Activated CD4-positive, alpha-beta memory T cell treated with anti-CD3 and anti-CD28 coated beads, Interleukin-2, amount 10 ng/mL, durations not matched to agents 7 days and 5 days (primary cell): ENCODE measurements around the gene TDRD5. TPM values are rescaled to one million over a fixed set of nuclear protein-coding genes. Genes with fewer than 3 reads are reported as not detected.
"Not testable (repeated sequence)": the region's sequence is repeated elsewhere in the genome, so short reads cannot be mapped to it uniquely, and the experiment has no call there.

Source experiments
- CTCF ChIA-PET: fragments of 350-600 bp; sonication (Branson Sonifier 250); formaldehyde crosslinking; loops from one replicate; lab custom pipeline; 2021; ENCODE audit warnings: antibody characterized with exemption, inconsistent platforms; lab: Charles Lee
- POLR2A ChIA-PET: fragments of 350-600 bp; sonication (Branson Sonifier 250); formaldehyde crosslinking; loops from one replicate; lab custom pipeline; 2021; ENCODE audit warnings: antibody characterized with exemption; lab: Charles Lee
- DNase-seq: peaks from one replicate; pipeline ENCODE4 v3.0.0-alpha.2; 2020
- H3K27ac Mint-ChIP-seq: one replicate; pipeline ENCODE4 v1.8.0; 2021; ENCODE audit warnings: mild to moderate bottlenecking, mixed read lengths
- H3K27me3 Mint-ChIP-seq: one replicate; pipeline ENCODE4 v1.8.0; 2021; ENCODE audit warnings: mixed read lengths
- H3K36me3 Mint-ChIP-seq: one replicate; pipeline ENCODE4 v1.8.0; 2021; ENCODE audit warnings: low read depth, mixed read lengths
- H3K4me1 Mint-ChIP-seq: one replicate; pipeline ENCODE4 v1.8.0; 2021; ENCODE audit warnings: mixed read lengths
- H3K4me3 Mint-ChIP-seq: one replicate; pipeline ENCODE4 v1.8.0; 2021; ENCODE audit warnings: mild to moderate bottlenecking, mixed read lengths
- H3K9me3 Mint-ChIP-seq: one replicate; pipeline ENCODE4 v1.8.0; 2021; ENCODE audit warnings: mixed read lengths
- total RNA-seq, 2 experiments: library from RNA; stranded (reverse); gene quantifications; one replicate each; pipeline ENCODE4 v1.2.3, GENCODE V29; 2021

Gene TDRD5
- total RNA-seq, 2 experiments from 2014 or later: not detected

DNA sequence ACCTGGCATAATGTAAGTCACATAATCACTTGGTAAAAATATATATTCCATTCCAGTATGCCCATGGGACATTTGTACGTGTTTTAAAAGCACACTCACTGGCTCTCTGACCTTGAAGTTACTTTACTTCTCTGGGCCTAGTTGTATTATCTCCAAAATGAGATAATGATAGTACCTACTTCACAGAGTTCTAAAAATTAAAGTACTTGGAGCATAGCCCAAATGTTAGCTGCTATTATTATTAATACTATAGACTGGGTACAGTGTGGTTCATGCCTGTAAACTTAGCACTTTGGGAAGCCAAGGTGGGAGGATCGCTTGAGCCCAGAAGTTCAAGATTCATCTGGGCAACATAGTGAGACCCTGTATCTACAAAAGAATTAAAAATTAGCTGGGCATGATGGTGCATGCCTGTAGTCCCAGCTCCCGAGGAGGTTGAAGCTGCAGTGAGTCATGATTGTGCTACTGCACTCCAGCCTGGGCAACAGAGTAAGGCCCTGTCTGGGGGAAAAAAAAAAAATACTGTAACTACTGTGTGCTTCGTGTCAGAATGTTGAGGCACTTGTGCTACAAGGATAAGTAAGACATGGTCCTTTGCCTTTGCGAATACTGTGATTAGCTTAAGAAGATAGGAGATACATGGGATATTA lies 45.7 kb downstream of the TDRD5 start:
- DNase-seq: no peak
- CTCF ChIA-PET: no interaction called here
- H3K9me3 Mint-ChIP-seq: no peaks in the 10 kb centered on the region
- no peak overlapping the region for H3K27ac Mint-ChIP-seq
- H3K4me3 Mint-ChIP-seq: no peak overlapping the region
- POLR2A ChIA-PET: no interaction called here
- H3K27me3 Mint-ChIP-seq: no peaks in the 10 kb centered on the region
- no peaks in the 10 kb centered on the region for H3K36me3 Mint-ChIP-seq
- H3K4me1 Mint-ChIP-seq: no peaks in the 10 kb centered on the region

DNA sequence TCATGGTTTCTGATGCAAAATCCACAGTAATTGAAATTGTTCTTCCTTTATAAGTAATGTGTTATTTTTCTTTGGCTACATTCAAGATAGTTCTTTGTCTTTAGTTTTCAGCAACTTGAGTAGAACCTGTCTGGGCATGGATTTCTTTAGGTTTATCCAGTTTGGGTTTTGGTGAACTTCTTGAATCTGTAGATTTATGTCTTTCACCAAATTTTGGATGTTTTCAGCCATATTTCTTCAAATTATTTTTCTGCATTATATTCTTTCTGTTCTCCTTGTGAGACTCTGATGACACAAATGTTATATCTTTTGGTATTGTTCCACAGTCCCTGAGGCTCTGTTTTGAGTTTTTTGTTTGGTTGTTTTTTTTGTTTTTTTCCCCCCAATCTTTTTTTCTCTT lies 69.4 kb downstream of the TDRD5 start:
- Mint-ChIP-seq H3K4me3 (no peak overlapping the region), H3K27me3 (peaks cover 4% of the 10 kb centered on the region), H3K9me3 (no peaks in the 10 kb centered on the region), H3K4me1 (peaks cover 2% of the 10 kb centered on the region), H3K36me3 (no peaks in the 10 kb centered on the region), H3K27ac (no peak overlapping the region)
- POLR2A ChIA-PET: no interaction called here
- no peak for DNase-seq
- CTCF ChIA-PET: no interaction called here

DNA sequence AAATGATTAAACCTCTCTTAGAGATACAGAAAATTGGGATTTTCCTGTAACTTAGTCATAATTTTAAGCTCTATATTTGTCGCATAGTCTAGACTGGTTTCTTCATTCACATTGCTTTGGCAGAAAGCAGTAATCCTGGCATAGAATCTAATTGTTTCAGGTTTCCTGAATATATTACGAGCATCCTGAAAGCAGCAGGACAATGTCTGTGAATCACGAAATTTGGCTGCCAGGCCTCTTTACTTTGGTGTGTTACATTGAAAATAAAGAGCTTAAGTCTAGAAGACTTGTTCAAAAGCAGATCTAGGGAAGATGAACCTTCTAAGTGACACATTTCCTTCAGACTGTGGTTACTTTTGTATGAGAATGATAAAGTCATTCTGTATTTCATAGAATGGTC lies 72.2 kb downstream of the TDRD5 start:
- no peak overlapping the region for H3K27ac Mint-ChIP-seq
- no peaks in the 10 kb centered on the region for H3K9me3 Mint-ChIP-seq

DNA sequence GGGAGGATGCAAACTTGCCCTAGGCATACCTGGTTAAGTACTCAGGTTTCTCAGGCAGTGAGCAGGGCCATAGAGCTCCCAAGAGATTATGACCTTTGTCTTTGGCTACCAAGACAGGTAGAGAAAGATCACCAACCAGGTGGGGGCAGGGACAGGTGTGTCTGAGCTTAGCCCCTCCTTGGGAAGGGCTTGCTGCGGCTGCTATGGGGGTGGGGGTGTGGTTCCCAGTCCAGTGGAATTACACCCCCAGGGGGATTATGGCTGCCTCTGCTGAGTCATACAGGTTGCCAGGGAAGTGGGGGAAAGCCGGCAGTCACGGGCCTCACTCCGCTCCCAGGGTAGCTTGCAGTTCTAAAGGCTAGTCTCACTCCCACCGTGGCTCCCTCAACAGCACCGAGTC lies 86.2 kb downstream of the TDRD5 start:
- Mint-ChIP-seq H3K27ac (no peak overlapping the region), H3K36me3 (no peaks in the 10 kb centered on the region), H3K9me3 (no peaks in the 10 kb centered on the region), H3K4me1 (no peaks in the 10 kb centered on the region), H3K4me3 (no peak overlapping the region), H3K27me3 (peaks cover 2% of the 10 kb centered on the region)
- ChIA-PET CTCF (interaction anchor here (1.5 kb wide), 1 partner anchor 137 kb away, joined by 3 read pairs; no protein-coding TSS in a partner anchor), POLR2A (no interaction called here)
- no peak for DNase-seq

More for the DNA sequence above, 72.2 kb downstream of the TDRD5 start:
- Mint-ChIP-seq H3K4me1 (peaks cover 2% of the 10 kb centered on the region), H3K4me3 (no peak overlapping the region), H3K36me3 (no peaks in the 10 kb centered on the region), H3K27me3 (no peaks in the 10 kb centered on the region)
- ChIA-PET CTCF (no interaction called here), POLR2A (no interaction called here)
- no peak for DNase-seq

DNA sequence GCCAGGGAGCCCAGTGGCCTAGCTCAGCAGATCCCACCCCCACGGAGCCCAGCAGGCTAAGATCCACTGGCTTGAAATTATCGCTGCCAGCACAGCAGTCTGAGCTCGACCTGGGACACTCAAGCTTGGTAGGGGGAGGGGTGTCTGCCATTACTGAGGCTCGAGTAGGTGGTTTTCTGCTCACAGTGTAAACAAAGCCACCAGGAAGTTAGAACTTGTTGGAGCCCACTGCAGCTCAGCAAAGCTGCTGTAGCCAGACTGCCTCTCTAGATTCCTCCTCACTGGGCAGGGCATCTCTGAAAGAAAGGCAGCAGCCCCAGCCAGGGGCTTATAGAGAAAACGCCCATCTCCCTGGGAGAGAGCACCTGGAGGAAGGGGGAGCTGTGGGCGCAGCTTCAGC lies 102.9 kb downstream of the TDRD5 start:
- H3K4me3 Mint-ChIP-seq, POLR2A ChIA-PET, H3K9me3 Mint-ChIP-seq, H3K36me3 Mint-ChIP-seq, DNase-seq, H3K4me1 Mint-ChIP-seq, CTCF ChIA-PET, H3K27ac Mint-ChIP-seq: not testable (repeated sequence)
- H3K27me3 Mint-ChIP-seq: peaks cover 24% of the 10 kb centered on the region

DNA sequence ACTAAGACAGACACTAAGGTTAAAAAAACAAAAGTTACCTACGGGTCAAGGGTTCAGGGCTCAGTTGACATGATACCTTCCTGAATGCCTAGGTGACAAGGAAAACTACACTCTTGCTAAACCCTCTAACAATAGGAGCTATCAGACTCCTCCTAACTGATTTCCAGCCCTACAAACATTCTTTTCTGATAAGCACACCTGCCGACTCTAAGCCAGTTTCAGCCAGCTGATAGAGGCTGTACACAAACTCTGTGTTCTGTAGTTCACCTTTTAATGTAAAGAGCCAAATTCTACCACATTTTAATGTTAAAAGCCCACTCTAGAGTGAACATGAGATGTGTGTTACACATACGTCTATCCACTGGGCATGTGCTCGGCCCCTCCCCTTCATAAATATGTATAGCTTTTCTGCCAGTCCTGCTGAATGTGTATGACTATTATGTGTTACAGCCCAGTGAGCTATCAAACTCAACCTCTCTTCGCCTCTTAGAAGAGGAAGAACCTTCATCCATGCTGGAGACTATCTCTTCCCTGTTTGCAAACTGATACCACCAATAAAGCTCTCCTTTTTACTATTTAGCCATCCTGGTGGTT lies 111.4 kb downstream of the TDRD5 start:
- no peaks in the 10 kb centered on the region for H3K36me3 Mint-ChIP-seq
- peaks cover 8% of the 10 kb centered on the region for H3K27me3 Mint-ChIP-seq
- H3K4me1 Mint-ChIP-seq: peaks cover 2% of the 10 kb centered on the region
- ChIA-PET POLR2A (no interaction called here), CTCF (interaction anchor here (13.1 kb wide), 1 partner anchor 108 kb away, joined by 419 read pairs; no protein-coding TSS in a partner anchor)
- no peak for DNase-seq
- H3K27ac Mint-ChIP-seq: no peak overlapping the region
- no peaks in the 10 kb centered on the region for H3K9me3 Mint-ChIP-seq
- H3K4me3 Mint-ChIP-seq: no peak overlapping the region

DNA sequence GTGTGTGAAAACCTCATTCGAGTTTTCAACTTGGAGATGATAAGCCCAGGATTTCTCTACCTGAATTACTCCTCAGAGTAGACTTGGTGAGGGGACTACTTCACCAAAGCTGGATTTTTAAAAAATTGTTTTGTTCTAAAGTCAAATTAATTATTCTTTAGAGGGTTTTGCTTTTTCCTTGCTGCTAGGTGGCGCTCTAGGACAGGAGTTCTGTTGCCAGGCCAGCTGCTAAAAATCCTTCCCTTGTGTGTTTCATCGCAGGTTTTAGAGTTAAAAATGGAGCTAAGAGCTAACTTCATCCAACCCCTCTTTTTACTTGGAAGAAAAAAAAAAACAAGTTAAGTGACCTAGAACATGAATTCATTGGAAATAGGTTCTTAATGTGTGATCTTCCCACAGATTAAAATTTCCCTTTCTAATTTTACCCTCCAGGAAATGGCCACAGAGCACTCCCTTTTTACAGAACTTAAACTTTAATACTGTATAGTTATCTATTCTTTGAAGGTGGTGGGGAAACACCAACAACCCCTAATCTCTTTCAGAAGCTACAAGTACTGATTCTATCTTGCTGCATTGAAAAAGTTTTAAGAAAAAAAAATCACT lies 114.8 kb downstream of the TDRD5 start:
- no peak overlapping the region for H3K27ac Mint-ChIP-seq
- H3K36me3 Mint-ChIP-seq: no peaks in the 10 kb centered on the region
- POLR2A ChIA-PET: interaction anchor here (1.4 kb wide), 1 partner anchor 103 kb away, joined by 7 read pairs; no protein-coding TSS in a partner anchor
- H3K4me1 Mint-ChIP-seq: peaks cover 12% of the 10 kb centered on the region
- CTCF ChIA-PET: interaction anchor here (0.6 to 13.1 kb wide), 31 partner anchors 8 to 472 kb away, joined by 3 to 419 read pairs (median 4); no protein-coding TSS in a partner anchor
- H3K9me3 Mint-ChIP-seq: no peaks in the 10 kb centered on the region
- H3K4me3 Mint-ChIP-seq: no peak overlapping the region
- peak; percentile 58 for DNase-seq
- H3K27me3 Mint-ChIP-seq: peaks cover 2% of the 10 kb centered on the region

DNA sequence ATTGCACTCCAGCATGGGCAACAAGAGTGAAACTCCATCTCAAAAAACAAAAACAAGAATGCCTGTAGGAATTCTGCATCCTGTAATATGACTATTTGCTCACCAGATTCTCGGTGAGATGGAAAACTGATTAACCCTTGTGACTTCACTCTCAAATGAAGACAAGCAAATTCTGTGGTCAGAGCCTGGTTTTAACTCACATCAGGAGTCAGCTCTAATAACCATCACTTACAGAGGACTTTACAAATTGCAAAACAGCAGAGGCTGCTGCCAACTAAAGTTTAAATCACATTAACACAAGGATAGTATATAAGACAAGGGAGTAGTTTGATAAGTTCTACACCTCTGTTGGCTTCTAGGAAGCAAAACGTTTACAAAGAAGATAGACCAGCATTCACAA lies 115.8 kb downstream of the TDRD5 start:
- no peaks in the 10 kb centered on the region for H3K36me3 Mint-ChIP-seq
- DNase-seq: no peak
- no peak overlapping the region for H3K4me3 Mint-ChIP-seq
- ChIA-PET POLR2A (no interaction called here), CTCF (interaction anchor here (2.3 to 13.1 kb wide), 2 partner anchors 103 to 471 kb away, joined by 19 to 419 read pairs; no protein-coding TSS in a partner anchor)
- H3K27ac Mint-ChIP-seq: no peak overlapping the region
- H3K4me1 Mint-ChIP-seq: peaks cover 12% of the 10 kb centered on the region
- peaks cover 4% of the 10 kb centered on the region for H3K27me3 Mint-ChIP-seq
- H3K9me3 Mint-ChIP-seq: no peaks in the 10 kb centered on the region

DNA sequence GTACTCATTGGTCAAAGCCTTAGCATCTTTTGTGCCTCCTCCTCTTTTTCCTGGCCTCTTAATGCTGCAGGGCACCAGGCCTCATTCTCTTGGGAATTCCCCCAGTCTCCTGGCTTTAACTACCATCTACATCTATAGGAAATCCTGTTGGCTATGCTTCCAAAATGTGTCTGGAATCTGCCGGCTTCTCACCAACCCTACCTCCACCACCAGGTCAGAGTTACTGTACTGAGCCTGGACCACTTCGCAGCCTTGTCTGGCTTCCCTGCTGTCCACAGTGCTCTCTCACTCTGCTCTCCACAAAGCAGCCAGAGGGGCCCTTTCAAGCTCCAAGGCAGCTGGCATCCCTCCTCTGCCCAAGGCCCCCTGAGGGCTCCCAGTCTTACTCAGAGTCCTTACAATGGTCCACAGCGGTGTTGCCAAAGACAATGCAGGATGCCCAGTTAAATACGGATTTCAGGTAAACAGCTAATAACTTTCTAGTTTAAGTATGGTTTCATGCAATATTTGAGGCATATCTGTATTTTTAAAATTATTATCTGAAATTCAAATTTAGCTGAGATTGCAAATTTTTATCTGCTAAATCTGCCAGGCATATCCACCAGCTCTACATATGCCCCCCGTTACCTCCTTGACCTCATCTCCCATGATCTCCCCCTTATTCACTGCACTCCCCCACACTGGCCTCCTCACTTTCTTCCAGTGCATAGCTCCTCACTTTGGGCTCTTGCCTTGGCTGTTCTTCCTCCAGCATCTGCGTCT lies 117.0 kb downstream of the TDRD5 start:
- POLR2A ChIA-PET: no interaction called here
- Mint-ChIP-seq H3K27me3 (peaks cover 9% of the 10 kb centered on the region), H3K27ac (no peak overlapping the region), H3K4me3 (no peak overlapping the region), H3K4me1 (peaks cover 12% of the 10 kb centered on the region), H3K36me3 (no peaks in the 10 kb centered on the region), H3K9me3 (peaks cover 6% of the 10 kb centered on the region)
- DNase-seq: no peak
- CTCF ChIA-PET: interaction anchor here (0.8 to 13.1 kb wide), 3 partner anchors 102 to 471 kb away, joined by 3 to 419 read pairs (median 3); no protein-coding TSS in a partner anchor

DNA sequence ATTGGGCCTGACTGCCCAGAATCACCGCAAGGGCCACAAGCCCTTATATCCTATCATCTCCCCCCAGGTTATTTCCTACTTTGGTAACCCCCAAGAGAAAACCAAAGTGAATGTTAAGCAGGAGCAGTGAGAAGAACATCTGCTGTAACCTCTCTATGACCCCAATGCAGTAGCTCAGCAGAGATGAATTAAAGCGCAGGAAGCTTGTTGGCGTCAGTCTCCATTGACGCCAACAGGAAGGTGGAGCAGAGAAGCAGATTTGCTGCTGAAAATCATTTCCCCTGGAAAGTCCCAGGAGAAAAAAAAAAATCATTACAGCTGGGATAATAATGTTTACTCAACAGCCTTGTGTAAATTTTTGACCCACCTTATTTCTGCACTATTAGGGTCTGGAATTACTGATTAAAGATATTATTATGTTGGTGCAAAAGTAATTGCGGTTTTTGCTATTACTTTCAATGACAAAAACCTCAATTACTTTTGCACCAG lies 118.3 kb downstream of the TDRD5 start:
- Mint-ChIP-seq H3K27me3 (peaks cover 9% of the 10 kb centered on the region), H3K27ac (no peak overlapping the region)

DNA sequence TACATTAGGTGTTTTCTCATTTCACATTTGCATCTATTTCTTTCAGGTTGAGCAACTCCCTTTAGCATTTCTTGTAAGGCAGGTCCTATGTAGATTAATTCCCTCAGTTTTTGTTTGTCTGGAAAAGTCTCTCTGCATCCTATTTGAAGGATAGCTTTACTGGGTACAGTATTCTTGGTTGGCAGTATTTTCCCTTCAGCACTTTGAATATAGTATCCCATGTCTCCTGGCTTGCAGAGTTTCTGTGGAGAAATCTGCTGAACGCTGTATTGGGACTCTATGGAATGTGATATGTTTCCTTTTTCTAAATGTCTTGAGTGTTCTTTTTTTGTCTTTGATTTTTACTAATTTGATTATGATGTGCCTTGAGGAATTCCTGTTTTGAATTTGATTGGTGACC lies 122.5 kb downstream of the TDRD5 start:
- H3K4me1 Mint-ChIP-seq: peaks cover 8% of the 10 kb centered on the region
- CTCF ChIA-PET: no interaction called here
- H3K9me3 Mint-ChIP-seq: peaks cover 34% of the 10 kb centered on the region
- H3K27ac Mint-ChIP-seq: no peak overlapping the region
- H3K4me3 Mint-ChIP-seq: no peak overlapping the region
- H3K36me3 Mint-ChIP-seq: no peaks in the 10 kb centered on the region
- POLR2A ChIA-PET: no interaction called here
- no peak for DNase-seq
- H3K27me3 Mint-ChIP-seq: peaks cover 9% of the 10 kb centered on the region

More for the DNA sequence above, 118.3 kb downstream of the TDRD5 start:
- no peak for DNase-seq
- peaks cover 12% of the 10 kb centered on the region for H3K4me1 Mint-ChIP-seq
- H3K4me3 Mint-ChIP-seq: no peak overlapping the region
- ChIA-PET POLR2A (no interaction called here), CTCF (interaction anchor here (0.8 to 13.1 kb wide), 4 partner anchors 83 to 471 kb away, joined by 3 to 419 read pairs (median 3); no protein-coding TSS in a partner anchor)
- H3K36me3 Mint-ChIP-seq: no peaks in the 10 kb centered on the region
- peaks cover 16% of the 10 kb centered on the region for H3K9me3 Mint-ChIP-seq

DNA sequence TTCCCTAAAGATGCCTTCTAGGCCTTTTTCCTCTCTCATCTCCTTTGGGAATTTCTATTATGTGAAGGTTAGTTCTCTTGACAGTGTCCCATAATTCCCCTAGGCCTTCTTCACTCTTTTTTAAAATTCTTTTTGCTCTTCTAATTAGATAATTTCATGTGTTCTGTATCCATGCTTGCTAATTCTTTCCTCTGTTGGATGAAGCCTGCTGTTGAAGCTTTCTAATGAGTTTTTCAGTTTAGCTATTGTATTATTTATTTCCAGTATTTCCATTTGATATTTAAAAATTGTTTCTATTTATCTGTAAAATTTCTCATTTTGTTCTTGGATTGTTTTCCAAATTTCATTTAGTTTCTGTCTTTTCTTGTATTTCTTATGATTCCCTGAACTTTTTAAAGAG lies 123.0 kb downstream of the TDRD5 start:
- H3K27me3 Mint-ChIP-seq: peaks cover 9% of the 10 kb centered on the region
- no peak overlapping the region for H3K27ac Mint-ChIP-seq
- H3K36me3 Mint-ChIP-seq: no peaks in the 10 kb centered on the region
- ChIA-PET CTCF (no interaction called here), POLR2A (no interaction called here)
- H3K9me3 Mint-ChIP-seq: peaks cover 34% of the 10 kb centered on the region
- no peak for DNase-seq
- H3K4me3 Mint-ChIP-seq: no peak overlapping the region
- H3K4me1 Mint-ChIP-seq: peaks cover 4% of the 10 kb centered on the region
